ENCODE results near the gene COA3.

DNA sequence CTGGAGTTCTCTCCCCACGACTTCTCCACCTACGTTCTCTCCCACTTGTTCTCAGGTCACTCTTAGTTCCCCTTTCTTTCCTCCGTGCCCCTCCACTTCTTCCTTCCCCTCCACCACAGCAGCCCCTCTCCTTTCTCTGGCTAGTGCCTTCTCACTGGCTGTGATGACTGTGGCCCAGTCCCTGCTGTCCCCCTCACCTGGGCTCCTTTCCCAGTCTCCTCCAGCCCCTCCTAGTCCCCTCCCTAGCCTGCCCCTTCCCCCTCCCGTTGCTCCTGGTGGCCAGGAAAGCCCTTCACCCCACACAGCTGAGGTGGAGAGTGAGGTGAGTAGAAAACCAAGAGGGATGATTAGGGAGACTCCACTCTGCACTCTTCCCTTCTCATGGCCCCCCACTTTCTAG is 3.4 kb downstream of the COA3 start:
- no peak for TF ChIP-seq POLR2AphosphoS5 (IDR thresholded peaks at IDR 0.05; ENCODE audit: borderline replicate concordance, low read depth, low read length)
- TF ChIP-seq EZH2 (IDR thresholded peaks at IDR 0.05) = no peak
- no peak for TF ChIP-seq FOXP2 (optimal IDR thresholded peaks at IDR 0.05; ENCODE audit: control extremely low read depth, extremely low read length, insufficient read depth)
